ENCODE measurements around the gene ADAM12. TPM values are rescaled to one million over a fixed set of nuclear protein-coding genes. Genes with fewer than 3 reads are reported as not detected.

ADAM12 gene
- polyA plus RNA-seq, 3 donors, result 1.0 to 9.2 (median 1.5) TPM

DNA sequence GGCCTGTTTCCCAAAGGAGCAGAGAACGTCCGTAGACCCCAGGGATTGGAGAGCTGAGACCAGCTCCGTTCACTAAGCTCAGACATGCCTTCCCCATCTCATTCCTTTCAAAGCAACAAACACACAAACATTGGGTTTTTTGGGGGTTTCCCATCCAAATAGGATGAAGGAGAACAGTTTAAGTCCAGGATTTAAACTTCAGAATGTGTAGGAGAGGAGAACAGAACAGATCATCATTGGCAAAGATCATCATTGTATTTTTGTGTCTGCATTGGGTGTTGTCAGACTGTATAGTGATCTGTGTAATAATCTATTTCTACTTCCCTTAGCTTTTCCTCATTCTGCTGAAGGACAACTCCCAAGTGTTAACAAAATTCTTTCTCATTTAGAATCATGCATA, 314.0 kb downstream of the ADAM12 start:
- no peak overlapping the region for H3K27ac ChIP-seq (ENCODE audit: low read depth, low read length)

DNA sequence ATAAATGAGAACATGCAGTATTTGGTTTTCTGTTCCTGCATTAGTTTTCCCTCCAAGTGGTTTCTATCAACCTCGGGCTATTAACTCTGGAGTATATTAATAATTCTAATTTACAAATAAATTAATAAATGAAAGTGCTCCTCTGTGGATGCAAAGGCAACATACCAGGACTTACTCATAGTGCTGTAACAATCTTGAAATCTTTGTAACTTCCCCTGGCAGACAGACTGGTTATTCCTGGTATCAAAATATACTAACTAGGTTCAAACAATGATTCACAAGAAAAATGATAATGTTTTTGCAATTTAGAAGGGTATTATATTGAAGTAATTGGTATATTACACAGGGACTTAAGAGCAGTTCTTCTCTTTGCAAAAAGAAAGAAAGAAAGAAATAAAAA, 314.7 kb downstream of the ADAM12 start:
- 68 to 75% (median 74%) methylated on average over 1 of the region's 1 CpG for WGBS, 3 donors
- no peak overlapping the region for H3K27ac ChIP-seq (ENCODE audit: low read depth, low read length)

More for the DNA sequence above, 314.0 kb downstream of the ADAM12 start:
- WGBS, 3 donors, result 61 to 70% (median 69%) methylated on average over 3 of the region's 3 CpGs

GRCh38 chr10:126072622-126073021, 315.7 kb downstream of the ADAM12 start:
- H3K27ac ChIP-seq (ENCODE audit: low read depth, low read length), result no peak overlapping the region
- WGBS, 3 donors, result 76 to 82% (median 81%) methylated on average over 4 of the region's 4 CpGs

DNA sequence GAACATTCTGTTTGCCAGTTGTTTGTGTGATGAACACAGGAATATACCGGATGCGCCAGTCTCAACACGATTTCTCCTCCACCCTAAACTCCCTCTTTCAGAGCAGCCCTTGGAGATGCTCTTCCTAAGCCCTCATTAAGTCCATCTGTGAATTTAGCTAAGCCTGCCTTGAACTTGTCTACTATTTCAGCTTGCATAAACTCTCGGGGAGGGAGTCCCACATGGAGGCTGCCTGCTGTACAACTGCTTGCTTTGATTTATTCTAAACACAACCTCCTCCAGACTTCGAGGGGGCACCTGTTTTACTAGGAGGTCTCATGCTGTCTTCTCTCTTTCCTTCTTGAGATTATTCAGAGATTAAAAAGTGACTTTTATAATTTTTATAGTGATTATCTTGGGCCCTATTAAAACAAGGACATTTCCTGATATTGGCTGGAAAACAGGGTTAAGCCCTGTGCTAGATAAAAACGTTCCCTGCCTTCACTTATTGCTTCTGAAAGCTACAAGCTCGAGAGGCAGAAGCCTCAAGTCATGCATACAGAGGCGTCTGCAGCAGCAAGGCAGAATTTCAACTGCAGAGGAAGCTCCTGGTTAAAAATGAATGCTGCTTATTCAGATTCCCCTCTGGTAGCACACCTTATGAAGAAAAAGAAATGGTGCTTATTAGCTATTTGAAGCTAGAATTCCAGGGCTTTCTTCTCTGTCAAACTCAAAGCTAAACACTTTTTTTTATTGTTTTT, 317.6 kb downstream of the ADAM12 start:
- WGBS, 3 donors, result 61 to 80% (median 78%) methylated on average over 8 of the region's 8 CpGs
- no peak overlapping the region for H3K27ac ChIP-seq (ENCODE audit: low read depth, low read length)

GRCh38 chr10:126068322-126068721, 320.0 kb downstream of the ADAM12 start:
- WGBS, 3 donors, result 34 to 88% (median 79%) methylated on average over 2 of the region's 2 CpGs
- no peak overlapping the region for H3K27ac ChIP-seq (ENCODE audit: low read depth, low read length)

DNA sequence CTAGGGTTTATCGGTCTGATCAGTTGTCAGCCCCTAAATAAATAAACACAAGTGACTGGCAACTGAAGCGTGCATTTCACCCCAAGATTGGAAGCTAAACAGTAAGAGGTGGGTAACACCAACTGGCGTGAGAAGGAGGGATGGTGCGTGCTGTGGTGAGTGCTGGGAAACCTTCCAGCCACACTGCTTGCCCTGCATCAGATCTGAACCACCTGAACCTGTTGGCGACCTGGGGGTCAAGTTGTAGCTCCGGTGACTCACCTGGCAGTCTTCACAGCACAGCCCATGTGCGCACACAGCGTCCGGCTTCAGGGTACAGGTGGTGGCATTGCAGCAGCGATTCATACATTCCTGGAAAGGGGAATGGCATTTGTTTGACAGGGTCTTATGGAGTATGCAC, 321.8 kb downstream of the ADAM12 start:
- H3K27ac ChIP-seq (ENCODE audit: low read depth, low read length), result no peak overlapping the region
- 71 to 93% (median 92%) methylated on average over 10 of the region's 10 CpGs for WGBS, 3 donors

- 71 to 81% (median 80%) methylated on average over 9 of the region's 9 CpGs for WGBS, 3 donors
- no peak overlapping the region for H3K27ac ChIP-seq (ENCODE audit: low read depth, low read length)
Observed at GRCh38 chr10:126065751-126066377, 322.4 kb downstream of the ADAM12 start.

GRCh38 chr10:126064512-126064911, 323.8 kb downstream of the ADAM12 start:
- H3K27ac ChIP-seq (ENCODE audit: low read depth, low read length), result no peak overlapping the region
- 91 to 94% (median 92%) methylated on average over 16 of the region's 16 CpGs for WGBS, 3 donors

- H3K27ac ChIP-seq (ENCODE audit: low read depth, low read length), result no peak overlapping the region
- 65 to 83% (median 70%) methylated on average over 6 of the region's 6 CpGs for WGBS, 3 donors
Observed at GRCh38 chr10:126063353-126063791, 324.9 kb downstream of the ADAM12 start.

GRCh38 chr10:126062131-126063032, 325.9 kb downstream of the ADAM12 start:
- no peak overlapping the region for H3K27ac ChIP-seq (ENCODE audit: low read depth, low read length)
- WGBS, 3 donors, result 58 to 61% (median 58%) methylated on average over 11 of the region's 11 CpGs

DNA sequence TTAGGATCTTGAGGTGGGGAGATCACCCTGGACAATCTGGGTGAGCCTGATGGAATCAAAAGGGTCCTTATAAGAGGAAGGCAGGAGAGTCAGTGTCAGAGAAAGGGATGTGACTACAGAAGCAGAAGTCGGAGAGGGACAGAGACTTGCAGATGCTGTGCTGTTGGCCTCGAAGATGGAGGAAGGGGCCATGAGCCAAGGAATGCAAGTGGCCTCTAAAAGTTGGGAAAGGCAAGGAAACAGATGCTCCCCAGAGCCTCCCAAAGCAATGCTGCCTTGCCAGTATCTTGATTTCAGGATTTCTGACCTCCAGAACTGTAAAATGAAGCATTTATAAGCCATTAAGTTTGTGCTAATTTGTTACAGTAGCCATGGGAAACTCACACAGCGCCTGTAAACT, 326.8 kb downstream of the ADAM12 start:
- 23 to 89% (median 45%) methylated on average over 3 of the region's 3 CpGs for WGBS, 3 donors

DNA sequence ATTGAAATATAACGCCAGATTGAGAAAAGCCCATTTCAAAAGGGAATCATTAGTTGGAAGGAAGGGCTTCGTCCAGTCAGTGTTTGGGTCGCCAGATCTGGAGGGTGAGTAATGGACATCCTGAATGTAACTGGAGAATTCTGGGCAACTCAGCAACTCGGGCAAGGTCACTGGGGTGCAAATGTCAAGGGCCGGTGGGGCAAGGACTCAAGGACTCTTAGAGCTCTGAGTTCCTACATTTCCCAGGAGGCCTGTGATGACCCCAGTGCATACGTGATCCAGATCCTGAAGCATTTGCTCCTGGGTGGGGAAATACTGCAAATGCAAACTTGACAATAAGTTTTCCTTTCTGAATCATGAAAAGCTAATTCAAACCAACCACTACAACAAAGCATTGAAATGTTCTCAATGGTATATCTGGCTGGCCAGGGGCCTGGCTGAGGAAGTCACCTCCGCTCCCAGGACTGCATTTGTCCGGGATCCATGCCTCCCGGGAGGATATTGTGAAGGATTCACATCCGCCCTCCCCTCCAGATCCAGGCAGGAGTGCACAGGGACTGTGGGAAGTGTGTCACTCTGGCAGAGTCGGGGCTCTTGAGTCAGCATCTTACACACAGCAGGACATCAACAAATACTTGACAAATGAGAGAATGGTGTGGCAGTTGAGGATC, 327.9 kb downstream of the ADAM12 start:
- H3K27ac ChIP-seq (ENCODE audit: low read depth, low read length), result no peak overlapping the region
- 43 to 64% (median 51%) methylated on average over 11 of the region's 11 CpGs for WGBS, 3 donors

More for the DNA sequence above, 326.8 kb downstream of the ADAM12 start:
- H3K27ac ChIP-seq (ENCODE audit: low read depth, low read length), result no peak overlapping the region

GRCh38 chr10:126059076-126059826, 329.0 kb downstream of the ADAM12 start:
- no peak overlapping the region for H3K27ac ChIP-seq (ENCODE audit: low read depth, low read length)
- WGBS, 3 donors, result 31 to 49% (median 46%) methylated on average over 4 of the region's 4 CpGs

DNA sequence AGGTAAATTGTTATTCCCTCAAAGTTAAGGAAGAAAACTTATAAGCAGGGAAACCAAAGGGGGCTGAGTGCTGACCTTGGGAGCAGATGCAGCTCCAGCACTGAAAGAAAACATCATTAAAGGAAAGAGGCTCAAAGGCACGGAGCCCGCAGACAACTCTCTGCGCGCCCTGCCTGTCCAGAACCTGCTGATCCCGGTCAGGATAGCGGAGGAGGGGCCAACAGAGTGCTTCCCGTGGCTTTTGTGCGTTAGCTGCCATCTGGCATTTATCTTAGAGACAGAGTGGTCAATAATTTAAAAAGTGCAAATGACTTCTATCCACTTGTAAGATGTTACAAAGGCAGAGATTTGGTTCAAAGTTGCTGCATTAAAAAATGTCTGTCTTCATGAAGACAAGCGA, 329.8 kb downstream of the ADAM12 start:
- no peak overlapping the region for H3K27ac ChIP-seq (ENCODE audit: low read depth, low read length)
- 19 to 54% (median 46%) methylated on average over 9 of the region's 9 CpGs for WGBS, 3 donors

DNA sequence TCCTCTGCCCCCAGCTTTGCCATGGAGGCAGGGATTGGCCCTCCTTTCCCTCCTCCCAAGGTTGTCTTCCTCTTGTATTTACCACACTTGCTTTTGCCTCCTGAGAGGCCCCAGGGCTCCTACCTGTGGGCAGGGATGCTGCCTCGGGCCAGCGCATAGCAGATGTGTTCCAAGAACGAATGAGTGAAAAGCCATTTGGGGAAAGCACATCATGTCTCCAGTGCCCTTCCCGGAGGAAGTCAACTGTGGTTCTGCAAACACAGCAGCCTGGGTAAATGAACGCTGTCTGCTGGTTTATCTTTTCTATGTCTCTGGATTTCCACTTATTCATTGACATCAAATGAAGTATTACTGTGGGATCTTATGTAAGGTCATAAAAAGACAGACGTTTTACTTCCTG, 330.2 kb downstream of the ADAM12 start:
- WGBS, 3 donors, result 39 to 66% (median 62%) methylated on average over 6 of the region's 6 CpGs
- no peak overlapping the region for H3K27ac ChIP-seq (ENCODE audit: low read depth, low read length)

GRCh38 chr10:126057494-126057893, 330.8 kb downstream of the ADAM12 start:
- 77 to 88% (median 86%) methylated on average over 8 of the region's 8 CpGs for WGBS, 3 donors
- H3K27ac ChIP-seq (ENCODE audit: low read depth, low read length), result no peak overlapping the region

GRCh38 chr10:126054191-126054590, 334.1 kb downstream of the ADAM12 start:
- WGBS, 3 donors, result 92 to 96% (median 94%) methylated on average over 6 of the region's 6 CpGs
- H3K27ac ChIP-seq (ENCODE audit: low read depth, low read length), result no peak overlapping the region

DNA sequence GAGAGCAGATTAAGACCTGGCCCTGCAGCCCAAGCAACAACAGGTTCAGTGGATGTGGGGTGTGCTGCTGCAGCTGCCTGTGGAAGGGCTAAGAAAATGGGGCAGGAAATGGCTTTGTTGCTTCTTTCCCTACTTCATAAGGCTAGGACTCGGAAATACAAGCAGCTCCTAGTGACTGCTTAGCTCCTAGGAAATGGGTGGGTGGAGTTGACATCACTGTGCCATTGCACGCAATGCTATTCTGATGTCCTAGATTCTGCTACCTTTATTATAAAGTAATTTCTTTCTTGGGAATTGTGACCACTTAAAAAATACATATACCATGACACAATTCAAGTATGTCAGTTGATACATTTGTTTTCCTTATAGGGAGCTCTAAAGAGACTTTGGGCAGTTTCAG, 336.1 kb downstream of the ADAM12 start:
- WGBS, 3 donors, result 80 to 88% (median 84%) methylated on average over 2 of the region's 2 CpGs
- H3K27ac ChIP-seq (ENCODE audit: low read depth, low read length), result no peak overlapping the region

Measured in adipose tissue (tissue), 3 donors.